SK-N-SH (cell line): Measurements from ENCODE around the gene HBQ1. TPM values are rescaled to one million over a fixed set of nuclear protein-coding genes. Genes with fewer than 3 reads are reported as not detected.

Experiments
- CTCF ChIA-PET: fragments of 300-600, 350-600 bp; formaldehyde crosslinking; extraction: SDS; loops from one replicate; lab custom pipeline; 2021; lab: Yijun Ruan, JAX
- POLR2A ChIA-PET: fragments of 350-600 bp; sonication (Branson Sonifier 250); formaldehyde crosslinking; extraction: SDS; loops from one replicate; lab custom pipeline; 2020; ENCODE audit warnings: antibody characterized with exemption, inconsistent platforms; lab: Yijun Ruan, JAX
- DNase-seq: peaks from one replicate; pipeline ENCODE4 v3.0.0; 2012
- H2AFZ ChIP-seq: fragments of 200-600 bp; sonication (generic); 2 replicates; pipeline ENCODE4 v1.8.1; 2016; ENCODE audit warnings: antibody characterized with exemption, mild to moderate bottlenecking, low read depth
- H3F3A ChIP-seq: fragments of 200-600 bp; sonication (generic); replicated peaks from 2 replicates; pipeline ENCODE3; 2016; ENCODE audit warnings: antibody characterized with exemption, mild to moderate bottlenecking; ENCODE audit not compliant: insufficient read depth
- H3K27ac ChIP-seq, 2 experiments: fragments of 200-500 bp in 1 of 2; fragments of 200-600 bp in 1 of 2; sonication (Bioruptor generic) in 1 of 2; sonication (generic), shearing (Covaris generic) in 1 of 2; 2 replicates each; pipeline versions ENCODE4 v1.5.1 to v1.6.1; 2014 to 2016; ENCODE audit warnings: low read depth in 2 of 2, inconsistent platforms in 1 of 2, low read length in 1 of 2, mild to moderate bottlenecking in 1 of 2, mixed read lengths in 1 of 2
- H3K27me3 ChIP-seq: fragments of 200-600 bp; sonication (generic), shearing (Covaris generic); 2 replicates; pipeline ENCODE4 v1.6.1; 2016; ENCODE audit warnings: mixed run types; ENCODE audit not compliant: insufficient read depth
- H3K36me3 ChIP-seq, 2 experiments: fragments of 200-500 bp in 1 of 2; fragments of 200-600 bp in 1 of 2; sonication (Bioruptor generic) in 1 of 2; sonication (generic) in 1 of 2; replicated peaks in 1 of 2; 2 replicates each; pipeline versions ENCODE3 to v1.5.1; 2014 to 2016; ENCODE audit warnings: low read length in 1 of 2, mild to moderate bottlenecking in 1 of 2; ENCODE audit not compliant: insufficient read depth in 2 of 2, control insufficient read depth in 1 of 2
- H3K4me1 ChIP-seq, 2 experiments: fragments of 200-500 bp in 1 of 2; fragments of 200-600 bp in 1 of 2; sonication (Bioruptor generic) in 1 of 2; sonication (generic), shearing (Covaris generic) in 1 of 2; 2 replicates each; pipeline versions ENCODE4 v1.5.1 to v1.6.1; 2014 to 2016; ENCODE audit warnings: low read depth in 1 of 2, low read length in 1 of 2, mixed run types in 1 of 2; ENCODE audit not compliant: insufficient read depth in 2 of 2, control insufficient read depth in 1 of 2
- H3K4me2 ChIP-seq: fragments of 200-600 bp; sonication (generic), shearing (Covaris generic); 2 replicates; pipeline ENCODE4 v1.6.1; 2017; ENCODE audit warnings: mixed run types
- H3K4me3 ChIP-seq, 2 experiments: fragments of 200-500 bp in 1 of 2; fragments of 200-600 bp in 1 of 2; sonication (Bioruptor generic) in 1 of 2; sonication (generic), shearing (Covaris generic) in 1 of 2; 2 replicates each; pipeline versions ENCODE4 v1.5.1 to v1.8.1; 2014 to 2016; ENCODE audit warnings: low read depth in 2 of 2, inconsistent platforms in 1 of 2, low read length in 1 of 2, mild to moderate bottlenecking in 1 of 2, mixed read lengths in 1 of 2, moderate library complexity in 1 of 2
- H3K79me2 ChIP-seq: fragments of 200-600 bp; sonication (generic); 2 replicates; pipeline ENCODE4 v1.8.1; 2017; ENCODE audit warnings: mild to moderate bottlenecking; ENCODE audit not compliant: insufficient read depth
- H3K9ac ChIP-seq: fragments of 200-600 bp; sonication (generic); 2 replicates; pipeline ENCODE4 v1.6.1; 2017; ENCODE audit warnings: mixed run types
- H3K9me2 ChIP-seq: fragments of 200-600 bp; sonication (generic); 2 replicates; pipeline ENCODE4 v1.6.1; 2017; ENCODE audit warnings: mixed run types
- H3K9me3 ChIP-seq: fragments of 200-600 bp; sonication (generic); 2 replicates; pipeline ENCODE4 v1.6.1; 2017; ENCODE audit warnings: mixed run types, mild to moderate bottlenecking, moderate library complexity
- H4K20me1 ChIP-seq: fragments of 200-600 bp; sonication (generic); 2 replicates; pipeline ENCODE4 v1.6.1; 2017; ENCODE audit warnings: mild to moderate bottlenecking, mixed run types; ENCODE audit not compliant: insufficient read depth
- FOSL2 ChIP-seq: IDR thresholded peaks from 2 replicates; pipeline ENCODE4 v1.4.0; 2012; ENCODE audit warnings: low read depth, mild to moderate bottlenecking, moderate library complexity, borderline replicate concordance
- GATA2 ChIP-seq: sonication (generic); formaldehyde crosslinking; IDR thresholded peaks from 2 replicates; pipeline ENCODE4 v1.5.0; 2020; ENCODE audit warnings: mild to moderate bottlenecking, missing genetic modification reagents
- IRF3 ChIP-seq: fragments of 150-350 bp; IDR thresholded peaks from 2 replicates; pipeline ENCODE4 v1.6.1; 2016; ENCODE audit warnings: mild to moderate bottlenecking, low read depth, low read length
- MAX ChIP-seq: IDR thresholded peaks from 2 replicates; pipeline ENCODE4 v1.4.0; 2012; ENCODE audit warnings: low read depth
- MEF2A ChIP-seq: IDR thresholded peaks from 2 replicates; pipeline ENCODE4 v1.4.0; 2012; ENCODE audit warnings: low read depth, borderline replicate concordance
- MXI1 ChIP-seq: IDR thresholded peaks from 2 replicates; pipeline ENCODE4 v1.6.1; 2012; ENCODE audit warnings: mild to moderate bottlenecking, low read depth, low read length, improper control_type of control experiment
- NFIC ChIP-seq: IDR thresholded peaks from 2 replicates; pipeline ENCODE4 v1.4.0; 2012; ENCODE audit warnings: borderline replicate concordance
- NRF1 ChIP-seq: IDR thresholded peaks from 2 replicates; pipeline ENCODE4 v1.6.1; 2012; ENCODE audit warnings: low read depth, mild to moderate bottlenecking, low read length
- POLR2AphosphoS5 ChIP-seq: IDR thresholded peaks from 2 replicates; pipeline ENCODE4 v1.6.1; 2012; ENCODE audit warnings: low read depth, low read length
- RAD21 ChIP-seq: IDR thresholded peaks from 2 replicates; pipeline ENCODE4 v1.6.1; 2012; ENCODE audit warnings: mild to moderate bottlenecking, low read length
- RCOR1 ChIP-seq: fragments of 150-350 bp; IDR thresholded peaks from 2 replicates; pipeline ENCODE4 v1.6.1; 2017; ENCODE audit warnings: antibody characterized with exemption, low read length
- REST ChIP-seq: IDR thresholded peaks from 2 replicates; pipeline ENCODE4 v1.6.1; 2012; ENCODE audit warnings: mild to moderate bottlenecking, low read depth, low read length, moderate library complexity
- SIN3A ChIP-seq: IDR thresholded peaks from 2 replicates; pipeline ENCODE4 v1.6.1; 2012; ENCODE audit warnings: low read depth, mild to moderate bottlenecking, low read length, moderate library complexity, borderline replicate concordance
- TEAD4 ChIP-seq: IDR thresholded peaks from 2 replicates; pipeline ENCODE4 v1.4.0; 2012; ENCODE audit warnings: mild to moderate bottlenecking, borderline replicate concordance; ENCODE audit not compliant: insufficient read depth
- YY1 ChIP-seq: IDR thresholded peaks from 2 replicates; pipeline ENCODE4 v1.4.0; 2012; ENCODE audit warnings: low read depth, mild to moderate bottlenecking
- WGBS: methylation state at CpG from one replicate; pipeline ENCODE4 v1.1.6; 2017; ENCODE audit warnings: low lambda C conversion rate; 5-methylcytosine and 5-hydroxymethylcytosine counted together
- polyA plus RNA-seq, 3 experiments: library from polyadenylated mRNA; depleted of rRNA; stranded (reverse); fragments of >200 nt; gene quantifications; 2 replicates each; pipeline ENCODE4 v1.2.3, GENCODE V29; 2012
- TF ChIP-seq, protein P1 (sequence below): IDR thresholded peaks from 2 replicates; pipeline ENCODE4 v1.4.0; 2012; ENCODE audit warnings: low read depth, borderline replicate concordance
- TF ChIP-seq, protein P2 (sequence below): fragments of 150-350 bp; IDR thresholded peaks from 2 replicates; pipeline ENCODE4 v1.6.1; 2017; ENCODE audit warnings: antibody characterized with exemption, low read length, low read depth, borderline replicate concordance
- TF ChIP-seq, protein P3 (sequence below): fragments of 200-600 bp; sonication (generic); IDR thresholded peaks from 2 replicates; pipeline ENCODE4 v1.6.1; 2017; ENCODE audit warnings: antibody characterized with exemption, mild to moderate bottlenecking, moderate library complexity

The HBQ1 gene
- polyA plus RNA-seq, 1 of the 3 experiments (the other 2 are of a cell fraction) = 5.2 TPM

DNA sequence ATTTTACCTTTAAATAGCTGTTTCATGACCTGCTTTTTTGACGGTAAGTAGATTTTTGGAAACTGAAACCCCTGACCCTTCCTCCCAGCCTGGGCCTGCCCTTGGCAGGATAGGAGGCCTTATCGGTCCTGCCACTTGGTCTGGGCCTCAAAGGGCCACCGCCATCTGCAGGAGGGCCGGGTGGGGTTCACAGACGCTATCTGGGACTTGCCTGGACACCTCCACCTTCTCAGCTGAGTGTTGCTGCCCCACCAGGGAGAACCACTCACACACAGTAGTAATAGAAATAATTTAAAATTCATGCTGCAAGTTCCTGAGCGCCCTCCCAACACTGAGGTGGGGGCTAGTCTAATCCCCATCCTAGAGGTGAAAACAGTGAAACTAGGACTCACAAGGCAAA, 37.2 kb upstream of the HBQ1 start (continued):
- no peak for TF ChIP-seq REST

GRCh38 chr16:143456-143855, 36.8 kb upstream of the HBQ1 start:
- Histone ChIP-seq H3K27ac (no peak overlapping the region), H3K36me3 (no peaks in the 10 kb centered on the region), H3K9me3 (no peaks in the 10 kb centered on the region), H4K20me1 (no peaks in the 10 kb centered on the region), H3K4me3 (no peak overlapping the region), H3K4me1 (no peaks in the 10 kb centered on the region), H2AFZ (no peak overlapping the region), H3K79me2 (no peaks in the 10 kb centered on the region), H3K9ac (no peak overlapping the region), H3K4me2 (no peak overlapping the region), H3F3A (no peaks in the 10 kb centered on the region), H3K27me3 (no peaks in the 10 kb centered on the region), H3K9me2 (no peaks in the 10 kb centered on the region)
- 62% methylated on average over 2 of the region's 6 CpGs for WGBS
- no peak for TF ChIP-seq RCOR1
- no peak for TF ChIP-seq YY1
- no peak for TF ChIP-seq GATA2 (CRISPR knock-in tag)
- TF ChIP-seq NRF1 = no peak
- TF ChIP-seq, protein P1, sequence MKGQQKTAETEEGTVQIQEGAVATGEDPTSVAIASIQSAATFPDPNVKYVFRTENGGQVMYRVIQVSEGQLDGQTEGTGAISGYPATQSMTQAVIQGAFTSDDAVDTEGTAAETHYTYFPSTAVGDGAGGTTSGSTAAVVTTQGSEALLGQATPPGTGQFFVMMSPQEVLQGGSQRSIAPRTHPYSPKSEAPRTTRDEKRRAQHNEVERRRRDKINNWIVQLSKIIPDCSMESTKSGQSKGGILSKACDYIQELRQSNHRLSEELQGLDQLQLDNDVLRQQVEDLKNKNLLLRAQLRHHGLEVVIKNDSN = no peak
- no peak for TF ChIP-seq IRF3
- no peak for TF ChIP-seq MEF2A
- no peak for TF ChIP-seq MAX
- TF ChIP-seq, protein P2, sequence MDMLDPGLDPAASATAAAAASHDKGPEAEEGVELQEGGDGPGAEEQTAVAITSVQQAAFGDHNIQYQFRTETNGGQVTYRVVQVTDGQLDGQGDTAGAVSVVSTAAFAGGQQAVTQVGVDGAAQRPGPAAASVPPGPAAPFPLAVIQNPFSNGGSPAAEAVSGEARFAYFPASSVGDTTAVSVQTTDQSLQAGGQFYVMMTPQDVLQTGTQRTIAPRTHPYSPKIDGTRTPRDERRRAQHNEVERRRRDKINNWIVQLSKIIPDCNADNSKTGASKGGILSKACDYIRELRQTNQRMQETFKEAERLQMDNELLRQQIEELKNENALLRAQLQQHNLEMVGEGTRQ = no peak
- TF ChIP-seq FOSL2 = no peak
- TF ChIP-seq SIN3A = no peak
- no peak for TF ChIP-seq TEAD4
- no peak for TF ChIP-seq POLR2AphosphoS5
- TF ChIP-seq, protein P3, sequence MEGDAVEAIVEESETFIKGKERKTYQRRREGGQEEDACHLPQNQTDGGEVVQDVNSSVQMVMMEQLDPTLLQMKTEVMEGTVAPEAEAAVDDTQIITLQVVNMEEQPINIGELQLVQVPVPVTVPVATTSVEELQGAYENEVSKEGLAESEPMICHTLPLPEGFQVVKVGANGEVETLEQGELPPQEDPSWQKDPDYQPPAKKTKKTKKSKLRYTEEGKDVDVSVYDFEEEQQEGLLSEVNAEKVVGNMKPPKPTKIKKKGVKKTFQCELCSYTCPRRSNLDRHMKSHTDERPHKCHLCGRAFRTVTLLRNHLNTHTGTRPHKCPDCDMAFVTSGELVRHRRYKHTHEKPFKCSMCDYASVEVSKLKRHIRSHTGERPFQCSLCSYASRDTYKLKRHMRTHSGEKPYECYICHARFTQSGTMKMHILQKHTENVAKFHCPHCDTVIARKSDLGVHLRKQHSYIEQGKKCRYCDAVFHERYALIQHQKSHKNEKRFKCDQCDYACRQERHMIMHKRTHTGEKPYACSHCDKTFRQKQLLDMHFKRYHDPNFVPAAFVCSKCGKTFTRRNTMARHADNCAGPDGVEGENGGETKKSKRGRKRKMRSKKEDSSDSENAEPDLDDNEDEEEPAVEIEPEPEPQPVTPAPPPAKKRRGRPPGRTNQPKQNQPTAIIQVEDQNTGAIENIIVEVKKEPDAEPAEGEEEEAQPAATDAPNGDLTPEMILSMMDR = no peak
- no peak for TF ChIP-seq RAD21
- no peak for TF ChIP-seq MXI1
- TF ChIP-seq NFIC = no peak
- ChIA-PET POLR2A (no interaction called here), CTCF (interaction anchor here (0.8 to 1.9 kb wide), 4 partner anchors 26 to 78 kb away, joined by 3 to 4 read pairs (median 4); partner anchors contain the start of gene HBQ1)
- DNase-seq = no peak
